Measurements from ENCODE around the gene GUCA1A. TPM values are rescaled to one million over a fixed set of nuclear protein-coding genes. Genes with fewer than 3 reads are reported as not detected.

GUCA1A gene
- total and polyA plus RNA-seq, 8 donors = 0.13 to 0.24 (median 0.16) TPM; not detected in 4

DNA sequence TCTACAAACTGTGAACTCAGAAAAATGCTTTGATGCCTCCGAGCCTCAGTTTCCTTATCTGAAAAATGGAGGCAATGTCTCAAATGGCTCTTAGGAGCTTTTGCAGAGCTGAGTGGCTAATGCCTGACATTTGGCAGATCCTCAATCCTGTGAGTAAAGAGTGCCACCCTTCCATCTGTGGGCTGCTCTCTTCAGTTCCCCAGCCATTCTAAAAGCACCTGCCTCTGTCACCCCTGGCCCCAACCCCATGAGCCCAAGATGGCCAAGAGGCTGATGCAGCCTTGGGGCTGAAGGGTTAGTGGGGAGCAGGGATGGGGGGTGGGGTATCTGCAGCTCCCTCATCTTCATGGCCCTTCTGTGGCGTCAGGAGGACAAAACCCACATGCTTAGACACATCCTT lies 14.5 kb upstream of the GUCA1A start:
- no peaks in the 10 kb centered on the region for H3K4me1 ChIP-seq
- ATAC-seq = no peak
- intact Hi-C loops (cut with DNase I) = no loop called here
- no peak overlapping the region for H3K27ac ChIP-seq
- DNase-seq = no peak
- no peak overlapping the region for H3K4me3 ChIP-seq
- no peaks in the 10 kb centered on the region for H3K9me3 ChIP-seq
- H3K36me3 ChIP-seq = no peaks in the 10 kb centered on the region
- TF ChIP-seq, protein P1, sequence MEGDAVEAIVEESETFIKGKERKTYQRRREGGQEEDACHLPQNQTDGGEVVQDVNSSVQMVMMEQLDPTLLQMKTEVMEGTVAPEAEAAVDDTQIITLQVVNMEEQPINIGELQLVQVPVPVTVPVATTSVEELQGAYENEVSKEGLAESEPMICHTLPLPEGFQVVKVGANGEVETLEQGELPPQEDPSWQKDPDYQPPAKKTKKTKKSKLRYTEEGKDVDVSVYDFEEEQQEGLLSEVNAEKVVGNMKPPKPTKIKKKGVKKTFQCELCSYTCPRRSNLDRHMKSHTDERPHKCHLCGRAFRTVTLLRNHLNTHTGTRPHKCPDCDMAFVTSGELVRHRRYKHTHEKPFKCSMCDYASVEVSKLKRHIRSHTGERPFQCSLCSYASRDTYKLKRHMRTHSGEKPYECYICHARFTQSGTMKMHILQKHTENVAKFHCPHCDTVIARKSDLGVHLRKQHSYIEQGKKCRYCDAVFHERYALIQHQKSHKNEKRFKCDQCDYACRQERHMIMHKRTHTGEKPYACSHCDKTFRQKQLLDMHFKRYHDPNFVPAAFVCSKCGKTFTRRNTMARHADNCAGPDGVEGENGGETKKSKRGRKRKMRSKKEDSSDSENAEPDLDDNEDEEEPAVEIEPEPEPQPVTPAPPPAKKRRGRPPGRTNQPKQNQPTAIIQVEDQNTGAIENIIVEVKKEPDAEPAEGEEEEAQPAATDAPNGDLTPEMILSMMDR (IDR thresholded peaks at IDR 0.05) = no peak
- no peaks in the 10 kb centered on the region for H3K27me3 ChIP-seq

DNA sequence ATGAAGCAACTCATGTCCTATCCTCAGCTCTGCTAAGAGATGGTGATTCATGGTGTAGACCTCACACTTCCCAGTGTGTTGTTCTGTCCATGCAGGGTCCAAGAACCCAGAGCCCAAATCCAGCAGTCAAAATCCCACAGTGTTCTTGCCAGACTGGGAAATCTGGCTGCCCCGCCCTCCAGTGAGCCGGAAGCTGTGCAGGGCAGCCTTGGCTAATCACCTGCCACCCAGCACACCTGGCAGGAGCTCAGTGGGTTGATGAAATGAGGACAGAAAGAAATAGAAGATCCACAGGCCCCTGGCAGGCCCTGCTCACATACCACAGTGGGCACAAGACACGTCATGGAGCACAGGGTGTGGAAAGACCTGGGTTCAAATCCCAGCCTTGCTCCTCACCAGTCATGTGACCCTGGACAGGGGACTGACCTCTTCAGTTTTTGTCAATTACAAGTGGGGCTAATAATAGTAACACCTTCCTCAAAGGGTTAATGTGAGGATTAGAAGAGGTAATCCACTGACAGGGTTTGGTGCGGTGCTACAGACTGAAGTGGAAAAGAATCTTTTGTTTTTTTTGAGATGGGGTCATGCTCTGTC lies 13.6 kb upstream of the GUCA1A start:
- Histone ChIP-seq H3K27me3 (no peaks in the 10 kb centered on the region), H3K27ac (no peak overlapping the region), H3K36me3 (no peaks in the 10 kb centered on the region), H3K4me3 (no peak overlapping the region), H3K4me1 (no peaks in the 10 kb centered on the region), H3K9me3 (no peaks in the 10 kb centered on the region)
- ATAC-seq = no peak
- TF ChIP-seq, protein P1 (IDR thresholded peaks at IDR 0.05) = no peak
- no peak for DNase-seq
- intact Hi-C loops (cut with DNase I) = no loop called here

DNA sequence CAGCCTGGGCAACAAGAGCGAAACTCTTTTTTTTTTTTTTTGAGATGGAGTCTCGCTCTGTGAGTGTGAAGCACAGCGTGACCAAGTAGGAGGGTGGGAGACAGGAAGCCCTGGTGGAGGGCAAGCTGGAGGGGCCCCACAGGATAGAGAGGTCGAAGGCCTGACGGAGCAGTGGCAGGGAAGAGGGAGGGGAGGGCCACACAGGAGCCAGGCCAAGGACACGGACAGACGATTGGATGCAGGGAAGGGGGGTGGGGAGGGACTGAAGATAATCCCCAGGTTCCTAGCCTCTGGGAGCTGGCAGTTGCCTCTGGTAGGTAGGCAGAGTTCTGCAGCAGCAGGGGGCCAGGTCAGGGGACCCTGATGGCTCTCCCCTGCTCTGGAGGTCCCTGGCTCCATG lies 10.8 kb upstream of the GUCA1A start:
- H3K27me3 ChIP-seq = no peaks in the 10 kb centered on the region
- intact Hi-C loops (cut with DNase I) = no loop called here
- ATAC-seq = no peak
- DNase-seq = no peak
- H3K9me3 ChIP-seq = no peaks in the 10 kb centered on the region
- H3K4me3 ChIP-seq = no peak overlapping the region
- TF ChIP-seq, protein P1 (IDR thresholded peaks at IDR 0.05) = no peak
- no peak overlapping the region for H3K27ac ChIP-seq
- H3K4me1 ChIP-seq = no peaks in the 10 kb centered on the region
- H3K36me3 ChIP-seq = no peaks in the 10 kb centered on the region

DNA sequence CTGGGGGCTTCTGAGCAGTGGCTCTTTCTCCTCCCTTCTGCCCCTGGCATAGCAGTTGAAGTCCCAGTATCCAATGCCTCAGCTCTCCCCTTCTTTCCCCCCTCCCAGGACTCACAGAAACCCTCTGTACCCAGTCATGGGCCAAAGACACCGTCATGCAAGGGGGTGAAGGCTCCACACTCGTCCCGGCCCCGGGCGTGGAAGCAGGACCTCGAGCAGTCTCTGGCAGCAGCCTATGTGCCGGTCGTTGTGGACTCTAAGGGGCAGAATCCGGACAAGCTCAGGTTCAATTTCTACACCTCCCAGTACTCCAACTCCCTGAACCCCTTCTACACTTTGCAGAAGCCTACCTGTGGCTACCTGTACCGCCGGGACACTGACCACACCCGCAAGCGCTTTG lies 10.4 kb upstream of the GUCA1A start:
- Histone ChIP-seq H3K9me3 (no peaks in the 10 kb centered on the region), H3K27me3 (no peaks in the 10 kb centered on the region), H3K4me1 (no peaks in the 10 kb centered on the region), H3K27ac (no peak overlapping the region), H3K36me3 (no peaks in the 10 kb centered on the region), H3K4me3 (no peak overlapping the region)
- no peak for DNase-seq
- ATAC-seq = no peak
- TF ChIP-seq, protein P1 (IDR thresholded peaks at IDR 0.05) = no peak
- intact Hi-C loops (cut with DNase I) = no loop called here

DNA sequence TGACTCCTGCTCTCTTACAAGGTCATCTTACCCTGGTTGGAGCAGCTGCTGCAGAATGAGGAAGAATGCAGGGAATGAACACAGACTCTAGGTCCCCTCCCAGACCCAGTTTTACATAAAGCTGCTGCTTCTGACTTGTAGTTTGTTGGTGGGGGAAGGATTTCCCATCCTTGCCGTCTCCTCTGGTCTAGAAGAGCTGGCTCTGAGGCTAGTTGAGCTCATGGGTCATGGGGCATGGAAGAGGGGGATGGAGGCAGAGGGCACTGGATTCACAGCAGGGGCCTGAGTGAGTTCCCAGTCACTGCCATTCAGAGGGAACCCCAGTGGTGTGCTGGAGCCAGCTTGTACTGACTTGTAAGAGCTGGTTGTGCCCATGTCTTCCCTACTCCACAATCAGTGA lies 9.2 kb upstream of the GUCA1A start:
- no peak for ATAC-seq
- Histone ChIP-seq H3K4me3 (no peak overlapping the region), H3K4me1 (no peaks in the 10 kb centered on the region), H3K27me3 (no peaks in the 10 kb centered on the region), H3K9me3 (no peaks in the 10 kb centered on the region), H3K27ac (no peak overlapping the region), H3K36me3 (no peaks in the 10 kb centered on the region)
- TF ChIP-seq, protein P1 (IDR thresholded peaks at IDR 0.05) = no peak
- intact Hi-C loops (cut with DNase I) = no loop called here
- no peak for DNase-seq

All from left lung (tissue), 10 donors.